HepG2 (cell line): Measurements from ENCODE around the gene ARHGEF10L. TPM values are rescaled to one million over a fixed set of nuclear protein-coding genes. Genes with fewer than 3 reads are reported as not detected.

Experiments used
- ATAC-seq: fragments of 200-7000 bp; cut with Tn5 transposase; 3 replicates; pipeline ENCODE4 v1.9.1; 2020; ENCODE audit warnings: mild to moderate bottlenecking, moderate library complexity
- BruUV-seq: library from RNA; stranded (reverse); fragments of 400-500 nt; replicated peaks from 2 replicates; lab custom pipeline; 2021; lab: Mats Ljungman, UMichigan
- CTCF ChIA-PET: fragments of 300-600 bp; formaldehyde crosslinking; extraction: SDS; loops from one replicate; lab custom pipeline; 2021; ENCODE audit warnings: low total read pairs, inconsistent platforms, low intra/inter-chr PET ratio; lab: Yijun Ruan, JAX
- POLR2A ChIA-PET: fragments of 350-600 bp; sonication (Branson Sonifier 250); formaldehyde crosslinking; loops from one replicate; lab custom pipeline; 2020; ENCODE audit warnings: antibody characterized with exemption, inconsistent platforms; lab: Yijun Ruan, JAX
- DNase-seq: peaks from one replicate; pipeline ENCODE4 v3.0.0-alpha.2; 2015; ENCODE audit warnings: low spot score
- FAIRE-seq: peaks from 3 replicates; lab custom pipeline; 2011; peaks lifted over from hg19 to GRCh38; lab: Jason Lieb, UNC
- H2AFZ ChIP-seq: one replicate; pipeline ENCODE4 v1.6.1; 2011; ENCODE audit warnings: low read length, inconsistent platforms
- H3K27ac ChIP-seq: fragments of 300-600 bp; 3 replicates; pipeline ENCODE4 v1.8.0; 2011; ENCODE audit warnings: mixed run types, mild to moderate bottlenecking, mixed read lengths, low read length, inconsistent platforms; ENCODE audit not compliant: insufficient read depth; ENCODE audit errors: extremely low read length
- H3K27me3 ChIP-seq, 2 experiments: fragments of 200-600 bp in 1 of 2; 2 replicates in 1 of 2; 3 replicates in 1 of 2; pipeline versions ENCODE4 v1.6.0 to v1.8.0; 2011; ENCODE audit warnings: low read length in 2 of 2, mild to moderate bottlenecking in 2 of 2, moderate library complexity in 2 of 2, inconsistent platforms in 1 of 2; ENCODE audit not compliant: insufficient read depth in 2 of 2, control insufficient read depth in 1 of 2
- H3K36me3 ChIP-seq, 2 experiments: fragments of 200-600 bp in 1 of 2; replicated peaks in 1 of 2; 2 replicates in 1 of 2; 3 replicates in 1 of 2; pipeline versions ENCODE4 v1.5.1 to v1.8.0; 2011; ENCODE audit warnings: low read length in 2 of 2, inconsistent platforms in 1 of 2; ENCODE audit not compliant: insufficient read depth in 2 of 2, control insufficient read depth in 1 of 2
- H3K4me1 ChIP-seq: 2 replicates; pipeline ENCODE4 v1.5.1; 2012; ENCODE audit warnings: low read length, inconsistent platforms; ENCODE audit not compliant: insufficient read depth
- H3K4me2 ChIP-seq: 2 replicates; pipeline ENCODE4 v1.6.0; 2011; ENCODE audit warnings: low read depth, low read length, inconsistent platforms
- H3K4me3 ChIP-seq, 3 experiments: fragments of 200-600 bp in 1 of 3; sonication (generic), shearing (Covaris generic) in 1 of 3; replicated peaks in 1 of 3; 2 replicates each; pipeline ENCODE4 v1.5.1; 2011 to 2016; ENCODE audit warnings: low read length in 3 of 3, inconsistent platforms in 2 of 3, low read depth in 2 of 3, mild to moderate bottlenecking in 2 of 3, control low read depth in 1 of 3, mixed read lengths in 1 of 3; ENCODE audit not compliant: insufficient read depth in 1 of 3
- H3K79me2 ChIP-seq: one replicate; pipeline ENCODE4 v1.6.1; 2011; ENCODE audit warnings: low read length, inconsistent platforms; ENCODE audit not compliant: insufficient read depth
- H3K9ac ChIP-seq: 2 replicates; pipeline ENCODE4 v1.6.0; 2011; ENCODE audit warnings: mild to moderate bottlenecking, low read depth, low read length, inconsistent platforms; ENCODE audit not compliant: insufficient read depth
- H3K9me3 ChIP-seq: 2 replicates; pipeline ENCODE4 v1.5.1; 2012; ENCODE audit warnings: mild to moderate bottlenecking, low read length
- H4K20me1 ChIP-seq: 2 replicates; pipeline ENCODE4 v1.6.0; 2011; ENCODE audit warnings: inconsistent platforms, mild to moderate bottlenecking, low read length, moderate library complexity; ENCODE audit not compliant: insufficient read depth
- EEA1 ChIP-seq: sonication (generic); formaldehyde crosslinking; IDR thresholded peaks from 2 replicates; pipeline ENCODE4 v1.5.1; 2020; ENCODE audit warnings: mild to moderate bottlenecking, missing genetic modification reagents, borderline replicate concordance
- GATA4 ChIP-seq: sonication (generic); IDR thresholded peaks from 2 replicates; pipeline ENCODE4 v1.6.1; 2016; ENCODE audit warnings: antibody characterized with exemption, low read depth, borderline replicate concordance
- GATAD1 ChIP-seq: IDR thresholded peaks from 2 replicates; pipeline ENCODE4 v1.6.1; 2016; ENCODE audit warnings: missing genetic modification reagents, missing compliant biosample characterization
- GFI1 ChIP-seq: sonication (generic); formaldehyde crosslinking; IDR thresholded peaks from 2 replicates; pipeline ENCODE4 v1.5.0; 2020; ENCODE audit warnings: missing genetic modification reagents, mild to moderate bottlenecking, borderline replicate concordance
- MATR3 ChIP-seq: sonication (generic); formaldehyde crosslinking; IDR thresholded peaks from 2 replicates; pipeline ENCODE4 v1.4.0; 2020; ENCODE audit warnings: missing genetic modification reagents
- MBNL3 ChIP-seq: fragments of 250-450 bp; sonication (Bioruptor Pico); conservative IDR thresholded peaks from 2 replicates; pipeline ENCODE4 v1.8.0; 2022; ENCODE audit warnings: mild to moderate bottlenecking, inconsistent platforms
- MEIS1 ChIP-seq: sonication (generic); formaldehyde crosslinking; IDR thresholded peaks from 2 replicates; pipeline ENCODE4 v1.9.0; 2021; ENCODE audit warnings: mild to moderate bottlenecking, missing genetic modification reagents, moderate library complexity, borderline replicate concordance
- NR2C2 ChIP-seq: sonication (generic); formaldehyde crosslinking; IDR thresholded peaks from 2 replicates; pipeline ENCODE4 v1.4.0; 2020; ENCODE audit warnings: missing genetic modification reagents, mild to moderate bottlenecking, moderate library complexity, borderline replicate concordance
- PRDM10 ChIP-seq: sonication (generic); formaldehyde crosslinking; IDR thresholded peaks from 2 replicates; pipeline ENCODE4 v1.4.0; 2020; ENCODE audit warnings: low read depth, missing genetic modification reagents
- RELA ChIP-seq: sonication (generic); formaldehyde crosslinking; IDR thresholded peaks from 2 replicates; pipeline ENCODE4 v1.4.0; 2020; ENCODE audit warnings: missing genetic modification reagents
- RXRA ChIP-seq: sonication (generic); formaldehyde crosslinking; IDR thresholded peaks from 2 replicates; pipeline ENCODE4 v1.5.1; 2020; ENCODE audit warnings: missing genetic modification reagents
- SP5 ChIP-seq: IDR thresholded peaks from 2 replicates; pipeline ENCODE4 v1.6.1; 2016; ENCODE audit warnings: low read depth, borderline replicate concordance
- ZBTB1 ChIP-seq: sonication (generic); formaldehyde crosslinking; IDR thresholded peaks from 2 replicates; pipeline ENCODE4 v1.4.0; 2020; ENCODE audit warnings: missing genetic modification reagents, borderline replicate concordance
- ZNF264 ChIP-seq: sonication (generic); formaldehyde crosslinking; IDR thresholded peaks from 2 replicates; pipeline ENCODE4 v1.4.0; 2020; ENCODE audit warnings: missing genetic modification reagents
- ZNF605 ChIP-seq: sonication (generic); formaldehyde crosslinking; IDR thresholded peaks from 2 replicates; pipeline ENCODE4 v1.8.0; 2022; ENCODE audit warnings: mild to moderate bottlenecking, missing genetic modification reagents
- ZNF75D ChIP-seq: sonication (generic); formaldehyde crosslinking; IDR thresholded peaks from 2 replicates; pipeline ENCODE4 v1.8.1; 2023; ENCODE audit warnings: missing genetic modification reagents, mild to moderate bottlenecking, borderline replicate concordance
- WGBS: methylation state at CpG from one replicate; pipeline ENCODE4 v1.1.6; 2017; ENCODE audit warnings: low lambda C conversion rate; 5-methylcytosine and 5-hydroxymethylcytosine counted together
- in situ Hi-C: cut with HindIII; loops from 2 replicates; pipeline ENCODE4 v1.10.0; 2017; ENCODE audit warnings: low pct_unique_long_range_greater_than_20kb; ENCODE audit not compliant: extremely low pct_ligation_motif_present
- intact Hi-C: fragments of 100-400 bp; cut with micrococcal nuclease; formaldehyde crosslinking; loops from one replicate; pipeline ENCODE4 v1.10.0; 2022; ENCODE audit not compliant: unreplicated experiment
- polyA plus RNA-seq, 8 experiments: library from polyadenylated mRNA; depleted of rRNA in 3 of 8; stranded (reverse) in 7 of 8; unstranded in 1 of 8; fragments of >200 nt; fragmentation: Illumina TruSeq in 4 of 8; extraction: Trizol in 4 of 8; gene quantifications; 2 replicates each; pipeline versions ENCODE4 v1.2.1 to v1.2.3, GENCODE V29; 2011 to 2016; ENCODE audit warnings: low read depth in 4 of 8, missing spikeins in 1 of 8, mixed read lengths in 1 of 8; ENCODE audit not compliant: insufficient read depth in 1 of 8
- total RNA-seq, 5 experiments: library from RNA; depleted of rRNA; stranded (reverse); fragments of >200 nt; fragmentation: Illumina TruSeq; extraction: Trizol; gene quantifications; 2 replicates each; pipeline ENCODE4 v1.2.3, GENCODE V29; 2016; ENCODE audit warnings: low read depth in 1 of 5

Gene ARHGEF10L
- total and polyA plus RNA-seq, 2 of the 13 experiments (the other 11 are each of a cell fraction or from before 2014, with no cell fraction given) = 46.5 to 78.3 TPM

GRCh38 chr1:17630048-17630830 lies 90.7 kb downstream of the ARHGEF10L start:
- Histone ChIP-seq H3K4me1 (no peaks in the 10 kb centered on the region), H3K36me3 (peaks cover 72 to 85% of the 10 kb centered on the region in 2 experiments), H3K9ac (no peak overlapping the region), H3K79me2 (no peaks in the 10 kb centered on the region), H3K9me3 (no peaks in the 10 kb centered on the region), H2AFZ (no peak overlapping the region), H3K27ac (no peak overlapping the region), H3K4me2 (no peak overlapping the region), H3K27me3 (no peaks in the 10 kb centered on the region), H3K4me3 (no peak overlapping the region), H4K20me1 (no peaks in the 10 kb centered on the region; the same call in 1 of the 2 replicates)
- ATAC-seq (no peak), FAIRE-seq (no peak), DNase-seq (no peak)
- 93% methylated on average over 12 of the region's 16 CpGs for WGBS
- in situ Hi-C loops (no loop called here), intact Hi-C loops (no loop called here)
- ChIA-PET CTCF (no interaction called here), POLR2A (interaction anchor here (1.2 kb wide), 1 partner anchor 56 kb away, joined by 3 read pairs; no protein-coding TSS in a partner anchor)
- no peak for TF ChIP-seq GATA4
- TF ChIP-seq GFI1 (CRISPR knock-in tag) = no peak
- TF ChIP-seq RXRA (CRISPR knock-in tag) = no peak
- no TSS peak for BruUV-seq

DNA sequence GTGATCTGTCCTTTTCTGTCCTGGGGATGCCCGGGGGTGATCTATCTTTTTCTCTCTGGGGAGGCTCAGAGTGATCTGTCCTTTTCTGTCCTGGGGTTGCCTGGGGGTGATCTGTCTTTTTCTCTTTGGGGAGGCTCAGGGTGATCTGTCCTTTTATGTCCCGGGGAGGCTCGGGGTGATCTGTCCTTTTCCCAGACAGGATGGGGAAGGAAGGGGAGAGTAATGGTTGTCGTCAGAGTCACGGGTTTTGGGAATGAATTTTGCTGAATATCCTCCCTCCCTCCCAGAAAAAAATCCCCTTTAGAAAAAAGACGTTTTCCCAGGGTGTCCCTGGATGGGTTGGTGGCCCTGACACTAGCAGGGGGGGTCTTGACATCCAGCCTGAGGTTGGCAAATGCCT lies 91.5 kb downstream of the ARHGEF10L start:
- DNase-seq (no peak), FAIRE-seq (no peak), ATAC-seq (no peak)
- H3K27me3 ChIP-seq = no peaks in the 10 kb centered on the region
- H3K4me1 ChIP-seq = no peaks in the 10 kb centered on the region
- no peaks in the 10 kb centered on the region; the same call in 1 of the 2 replicates for H4K20me1 ChIP-seq
- 91% methylated on average over 6 of the region's 6 CpGs for WGBS
- no peaks in the 10 kb centered on the region for H3K9me3 ChIP-seq
- BruUV-seq = no TSS peak
- intact Hi-C loops (no loop called here), in situ Hi-C loops (no loop called here)
- H3K4me3 ChIP-seq = no peak overlapping the region
- H3K79me2 ChIP-seq = no peaks in the 10 kb centered on the region
- no peak overlapping the region for H3K9ac ChIP-seq
- H2AFZ ChIP-seq = no peak overlapping the region
- H3K4me2 ChIP-seq = no peak overlapping the region
- ChIA-PET CTCF (no interaction called here), POLR2A (no interaction called here)
- peaks cover 71 to 85% of the 10 kb centered on the region in 2 experiments for H3K36me3 ChIP-seq
- no peak overlapping the region for H3K27ac ChIP-seq
- no peak for TF ChIP-seq MEIS1 (CRISPR knock-in tag)
- TF ChIP-seq EEA1 (CRISPR knock-in tag) = no peak
- TF ChIP-seq ZBTB1 (CRISPR knock-in tag) = no peak
- TF ChIP-seq ZNF75D = no peak
- no peak for TF ChIP-seq MBNL3
- TF ChIP-seq GATAD1 (CRISPR knock-in tag) = no peak
- TF ChIP-seq ZNF264 (CRISPR knock-in tag) = no peak
- no peak for TF ChIP-seq RELA (CRISPR knock-in tag)
- TF ChIP-seq ZNF605 (CRISPR knock-in tag) = no peak
- no peak for TF ChIP-seq SP5 (CRISPR knock-in tag)
- TF ChIP-seq PRDM10 (CRISPR knock-in tag) = no peak
- TF ChIP-seq NR2C2 (CRISPR knock-in tag) = no peak
- TF ChIP-seq MATR3 = no peak
